HepG2 (cell line): ENCODE data around the gene ABCD1. TPM values are rescaled to one million over a fixed set of nuclear protein-coding genes. Genes with fewer than 3 reads are reported as not detected.

Experiments used
- AHDC1 ChIP-seq: sonication (generic); formaldehyde crosslinking; IDR thresholded peaks from 2 replicates; pipeline ENCODE4 v1.5.1; 2020; ENCODE audit warnings: mild to moderate bottlenecking, missing genetic modification reagents, borderline replicate concordance
- GATAD2A ChIP-seq: IDR thresholded peaks from 2 replicates; pipeline ENCODE4 v1.6.1; 2016
- RELA ChIP-seq: sonication (generic); formaldehyde crosslinking; IDR thresholded peaks from 2 replicates; pipeline ENCODE4 v1.4.0; 2020; ENCODE audit warnings: missing genetic modification reagents
- TBL1XR1 ChIP-seq: fragments of 150-350 bp; IDR thresholded peaks from 2 replicates; pipeline ENCODE4 v1.6.1; 2014; ENCODE audit warnings: borderline replicate concordance, low read length; ENCODE audit not compliant: partially characterized antibody
- TOPORS ChIP-seq: sonication (generic); formaldehyde crosslinking; IDR thresholded peaks from 2 replicates; pipeline ENCODE4 v1.8.0; 2023; ENCODE audit warnings: mild to moderate bottlenecking, missing genetic modification reagents
- ZBTB38 ChIP-seq: sonication (generic); formaldehyde crosslinking; IDR thresholded peaks from 2 replicates; pipeline ENCODE4 v1.5.1; 2020; ENCODE audit warnings: mild to moderate bottlenecking, missing genetic modification reagents
- ZBTB42 ChIP-seq: sonication (generic); formaldehyde crosslinking; IDR thresholded peaks from 2 replicates; pipeline ENCODE4 v1.5.0; 2020; ENCODE audit warnings: mild to moderate bottlenecking, missing genetic modification reagents
- ZFP41 ChIP-seq: sonication (generic); formaldehyde crosslinking; IDR thresholded peaks from 2 replicates; pipeline ENCODE4 v1.4.0; 2020; ENCODE audit warnings: mild to moderate bottlenecking, missing genetic modification reagents, borderline replicate concordance
- ZNF549 ChIP-seq: sonication (generic); formaldehyde crosslinking; IDR thresholded peaks from 2 replicates; pipeline ENCODE4 v1.5.0; 2020; ENCODE audit warnings: missing genetic modification reagents
- ZNF850 ChIP-seq: sonication (generic); formaldehyde crosslinking; conservative IDR thresholded peaks from 2 replicates; pipeline ENCODE4 v1.9.0; 2021; ENCODE audit warnings: mild to moderate bottlenecking, missing genetic modification reagents
- polyA plus RNA-seq, 8 experiments: library from polyadenylated mRNA; depleted of rRNA in 3 of 8; stranded (reverse) in 7 of 8; unstranded in 1 of 8; fragments of >200 nt; fragmentation: Illumina TruSeq in 4 of 8; extraction: Trizol in 4 of 8; gene quantifications; 2 replicates each; pipeline versions ENCODE4 v1.2.1 to v1.2.3, GENCODE V29; 2011 to 2016; ENCODE audit warnings: low read depth in 4 of 8, missing spikeins in 1 of 8, mixed read lengths in 1 of 8; ENCODE audit not compliant: insufficient read depth in 1 of 8
- total RNA-seq, 5 experiments: library from RNA; depleted of rRNA; stranded (reverse); fragments of >200 nt; fragmentation: Illumina TruSeq; extraction: Trizol; gene quantifications; 2 replicates each; pipeline ENCODE4 v1.2.3, GENCODE V29; 2016; ENCODE audit warnings: low read depth in 1 of 5
- TF ChIP-seq, protein P1 (sequence below): sonication (generic); formaldehyde crosslinking; conservative IDR thresholded peaks from 2 replicates; pipeline ENCODE4 v1.4.0; 2020; ENCODE audit warnings: mild to moderate bottlenecking, missing genetic modification reagents, moderate library complexity
- TF ChIP-seq, protein P2 (sequence below): sonication (generic); formaldehyde crosslinking; IDR thresholded peaks from 2 replicates; pipeline ENCODE4 v1.8.0; 2022; ENCODE audit warnings: missing genetic modification reagents, mild to moderate bottlenecking, borderline replicate concordance
- TF ChIP-seq, protein P3 (sequence below): sonication (generic); formaldehyde crosslinking; IDR thresholded peaks from 2 replicates; pipeline ENCODE4 v1.5.0; 2020; ENCODE audit warnings: mild to moderate bottlenecking, low read depth, missing genetic modification reagents, borderline replicate concordance
- TF ChIP-seq, protein P4 (sequence below): IDR thresholded peaks from 2 replicates; pipeline ENCODE4 v1.6.1; 2016; ENCODE audit warnings: low read depth, control low read depth

Gene ABCD1
- total and polyA plus RNA-seq, 2 of the 13 experiments (the other 11 are each of a cell fraction or from before 2014, with no cell fraction given): 11.4 to 15.9 TPM

- TF ChIP-seq, protein P1, sequence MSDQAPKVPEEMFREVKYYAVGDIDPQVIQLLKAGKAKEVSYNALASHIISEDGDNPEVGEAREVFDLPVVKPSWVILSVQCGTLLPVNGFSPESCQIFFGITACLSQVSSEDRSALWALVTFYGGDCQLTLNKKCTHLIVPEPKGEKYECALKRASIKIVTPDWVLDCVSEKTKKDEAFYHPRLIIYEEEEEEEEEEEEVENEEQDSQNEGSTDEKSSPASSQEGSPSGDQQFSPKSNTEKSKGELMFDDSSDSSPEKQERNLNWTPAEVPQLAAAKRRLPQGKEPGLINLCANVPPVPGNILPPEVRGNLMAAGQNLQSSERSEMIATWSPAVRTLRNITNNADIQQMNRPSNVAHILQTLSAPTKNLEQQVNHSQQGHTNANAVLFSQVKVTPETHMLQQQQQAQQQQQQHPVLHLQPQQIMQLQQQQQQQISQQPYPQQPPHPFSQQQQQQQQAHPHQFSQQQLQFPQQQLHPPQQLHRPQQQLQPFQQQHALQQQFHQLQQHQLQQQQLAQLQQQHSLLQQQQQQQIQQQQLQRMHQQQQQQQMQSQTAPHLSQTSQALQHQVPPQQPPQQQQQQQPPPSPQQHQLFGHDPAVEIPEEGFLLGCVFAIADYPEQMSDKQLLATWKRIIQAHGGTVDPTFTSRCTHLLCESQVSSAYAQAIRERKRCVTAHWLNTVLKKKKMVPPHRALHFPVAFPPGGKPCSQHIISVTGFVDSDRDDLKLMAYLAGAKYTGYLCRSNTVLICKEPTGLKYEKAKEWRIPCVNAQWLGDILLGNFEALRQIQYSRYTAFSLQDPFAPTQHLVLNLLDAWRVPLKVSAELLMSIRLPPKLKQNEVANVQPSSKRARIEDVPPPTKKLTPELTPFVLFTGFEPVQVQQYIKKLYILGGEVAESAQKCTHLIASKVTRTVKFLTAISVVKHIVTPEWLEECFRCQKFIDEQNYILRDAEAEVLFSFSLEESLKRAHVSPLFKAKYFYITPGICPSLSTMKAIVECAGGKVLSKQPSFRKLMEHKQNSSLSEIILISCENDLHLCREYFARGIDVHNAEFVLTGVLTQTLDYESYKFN (CRISPR knock-in tag): peak; percentile 74
- TF ChIP-seq, protein P2, sequence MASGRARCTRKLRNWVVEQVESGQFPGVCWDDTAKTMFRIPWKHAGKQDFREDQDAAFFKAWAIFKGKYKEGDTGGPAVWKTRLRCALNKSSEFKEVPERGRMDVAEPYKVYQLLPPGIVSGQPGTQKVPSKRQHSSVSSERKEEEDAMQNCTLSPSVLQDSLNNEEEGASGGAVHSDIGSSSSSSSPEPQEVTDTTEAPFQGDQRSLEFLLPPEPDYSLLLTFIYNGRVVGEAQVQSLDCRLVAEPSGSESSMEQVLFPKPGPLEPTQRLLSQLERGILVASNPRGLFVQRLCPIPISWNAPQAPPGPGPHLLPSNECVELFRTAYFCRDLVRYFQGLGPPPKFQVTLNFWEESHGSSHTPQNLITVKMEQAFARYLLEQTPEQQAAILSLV (CRISPR knock-in tag): no peak
- TF ChIP-seq, protein P3, sequence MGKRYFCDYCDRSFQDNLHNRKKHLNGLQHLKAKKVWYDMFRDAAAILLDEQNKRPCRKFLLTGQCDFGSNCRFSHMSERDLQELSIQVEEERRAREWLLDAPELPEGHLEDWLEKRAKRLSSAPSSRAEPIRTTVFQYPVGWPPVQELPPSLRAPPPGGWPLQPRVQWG: no peak
- TF ChIP-seq, protein P4, sequence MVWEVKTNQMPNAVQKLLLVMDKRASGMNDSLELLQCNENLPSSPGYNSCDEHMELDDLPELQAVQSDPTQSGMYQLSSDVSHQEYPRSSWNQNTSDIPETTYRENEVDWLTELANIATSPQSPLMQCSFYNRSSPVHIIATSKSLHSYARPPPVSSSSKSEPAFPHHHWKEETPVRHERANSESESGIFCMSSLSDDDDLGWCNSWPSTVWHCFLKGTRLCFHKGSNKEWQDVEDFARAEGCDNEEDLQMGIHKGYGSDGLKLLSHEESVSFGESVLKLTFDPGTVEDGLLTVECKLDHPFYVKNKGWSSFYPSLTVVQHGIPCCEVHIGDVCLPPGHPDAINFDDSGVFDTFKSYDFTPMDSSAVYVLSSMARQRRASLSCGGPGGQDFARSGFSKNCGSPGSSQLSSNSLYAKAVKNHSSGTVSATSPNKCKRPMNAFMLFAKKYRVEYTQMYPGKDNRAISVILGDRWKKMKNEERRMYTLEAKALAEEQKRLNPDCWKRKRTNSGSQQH: no peak; the same call in 1 of the 2 replicates
- TF ChIP-seq RELA (CRISPR knock-in tag) (no peak), AHDC1 (CRISPR knock-in tag) (no peak; the same call in 1 of the 2 replicates), GATAD2A (CRISPR knock-in tag) (peak; percentile 33; the same call in 1 of the 2 replicates), ZBTB42 (CRISPR knock-in tag) (no peak), ZBTB38 (CRISPR knock-in tag) (no peak), TOPORS (peak; percentile 41; the same call in 1 of the 2 replicates), TBL1XR1 (peak; percentile 65), ZFP41 (CRISPR knock-in tag) (no peak), ZNF549 (CRISPR knock-in tag) (no peak), ZNF850 (CRISPR knock-in tag) (no peak)
These were observed 1.8 kb downstream of the ABCD1 start (continued) for GRCh38 chrX:153726286-153727122.
